Neural crest cell (in vitro differentiated cells): ENCODE measurements around the gene CDKN1C. TPM values are rescaled to one million over a fixed set of nuclear protein-coding genes. Genes with fewer than 3 reads are reported as not detected.

Source experiments
- DNase-seq: peaks from one replicate; pipeline ENCODE4 v3.0.0; 2021; ENCODE audit warnings: low read depth, mixed read lengths, low spot score
- H3K27ac Mint-ChIP-seq: one replicate; pipeline ENCODE4 v1.8.0; 2021; ENCODE audit warnings: mild to moderate bottlenecking, mixed read lengths; ENCODE audit not compliant: unreplicated experiment
- H3K27me3 Mint-ChIP-seq: 2 replicates; pipeline ENCODE4 v1.8.0; 2021; ENCODE audit warnings: low read depth, mild to moderate bottlenecking, mixed read lengths
- H3K36me3 Mint-ChIP-seq: 2 replicates; pipeline ENCODE4 v1.8.0; 2021; ENCODE audit warnings: low read depth, mild to moderate bottlenecking, mixed read lengths
- H3K4me1 Mint-ChIP-seq: 2 replicates; pipeline ENCODE4 v1.8.0; 2021; ENCODE audit warnings: mixed read lengths
- H3K4me3 Mint-ChIP-seq: one replicate; pipeline ENCODE4 v1.8.0; 2021; ENCODE audit warnings: mild to moderate bottlenecking, mixed read lengths
- H3K9me3 Mint-ChIP-seq: 2 replicates; pipeline ENCODE4 v1.8.0; 2021; ENCODE audit warnings: mixed read lengths
- total RNA-seq: library from RNA; stranded (reverse); gene quantifications from 2 replicates; pipeline ENCODE4 v1.2.1, GENCODE V29; 2021
- TF ChIP-seq, protein P1 (sequence below): fragments of 200-600 bp; sonication (generic); conservative IDR thresholded peaks from 2 replicates; pipeline ENCODE4 v1.5.0; 2021; ENCODE audit warnings: antibody characterized with exemption, mild to moderate bottlenecking

The CDKN1C gene
- total RNA-seq, 1 donor from 2014 or later, result 78.3 TPM

DNA sequence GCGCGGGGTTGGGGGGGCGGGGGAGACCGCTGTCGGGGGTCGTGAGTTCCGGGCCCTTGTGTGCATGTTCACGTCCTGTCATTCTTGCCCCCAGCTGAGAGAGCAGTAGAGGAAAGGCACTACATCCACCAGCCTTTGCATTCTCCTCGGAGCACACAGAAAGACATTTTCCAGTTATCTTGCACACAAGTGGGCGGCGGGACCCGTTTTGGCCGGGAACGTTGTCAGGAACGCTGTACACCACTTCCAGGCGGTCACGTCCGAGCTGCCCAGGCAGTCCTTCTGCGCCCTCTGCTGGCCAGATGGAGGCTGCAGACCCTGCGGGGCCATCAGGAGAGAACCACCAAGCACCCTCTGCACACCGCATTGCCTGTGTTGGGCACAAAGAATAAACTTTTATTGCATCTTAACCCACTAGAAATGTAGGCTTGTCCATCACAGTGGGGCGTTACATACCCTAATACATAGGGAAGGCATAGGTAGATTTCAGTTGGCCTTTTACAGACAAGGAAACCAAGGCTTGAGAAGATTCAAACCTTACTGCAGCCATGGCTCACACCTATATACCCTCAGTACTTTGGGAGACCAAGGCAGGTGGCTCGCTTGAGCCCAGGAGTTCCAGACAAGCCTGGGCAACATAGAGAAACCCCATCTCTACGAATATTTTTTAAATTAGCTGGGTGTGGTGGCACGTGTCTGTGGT is 2.8 kb upstream of the CDKN1C start:
- H3K9me3 Mint-ChIP-seq, result no peaks in the 10 kb centered on the region
- TF ChIP-seq, protein P1, sequence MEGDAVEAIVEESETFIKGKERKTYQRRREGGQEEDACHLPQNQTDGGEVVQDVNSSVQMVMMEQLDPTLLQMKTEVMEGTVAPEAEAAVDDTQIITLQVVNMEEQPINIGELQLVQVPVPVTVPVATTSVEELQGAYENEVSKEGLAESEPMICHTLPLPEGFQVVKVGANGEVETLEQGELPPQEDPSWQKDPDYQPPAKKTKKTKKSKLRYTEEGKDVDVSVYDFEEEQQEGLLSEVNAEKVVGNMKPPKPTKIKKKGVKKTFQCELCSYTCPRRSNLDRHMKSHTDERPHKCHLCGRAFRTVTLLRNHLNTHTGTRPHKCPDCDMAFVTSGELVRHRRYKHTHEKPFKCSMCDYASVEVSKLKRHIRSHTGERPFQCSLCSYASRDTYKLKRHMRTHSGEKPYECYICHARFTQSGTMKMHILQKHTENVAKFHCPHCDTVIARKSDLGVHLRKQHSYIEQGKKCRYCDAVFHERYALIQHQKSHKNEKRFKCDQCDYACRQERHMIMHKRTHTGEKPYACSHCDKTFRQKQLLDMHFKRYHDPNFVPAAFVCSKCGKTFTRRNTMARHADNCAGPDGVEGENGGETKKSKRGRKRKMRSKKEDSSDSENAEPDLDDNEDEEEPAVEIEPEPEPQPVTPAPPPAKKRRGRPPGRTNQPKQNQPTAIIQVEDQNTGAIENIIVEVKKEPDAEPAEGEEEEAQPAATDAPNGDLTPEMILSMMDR, result peak; percentile 96
- H3K27ac Mint-ChIP-seq, result no peak overlapping the region
- peak; percentile 99 for DNase-seq
- H3K27me3 Mint-ChIP-seq, result peaks cover 3% of the 10 kb centered on the region
- H3K4me3 Mint-ChIP-seq, result peak overlapping the region; percentile 81
- no peaks in the 10 kb centered on the region for H3K36me3 Mint-ChIP-seq
- H3K4me1 Mint-ChIP-seq, result peaks cover 25% of the 10 kb centered on the region

DNA sequence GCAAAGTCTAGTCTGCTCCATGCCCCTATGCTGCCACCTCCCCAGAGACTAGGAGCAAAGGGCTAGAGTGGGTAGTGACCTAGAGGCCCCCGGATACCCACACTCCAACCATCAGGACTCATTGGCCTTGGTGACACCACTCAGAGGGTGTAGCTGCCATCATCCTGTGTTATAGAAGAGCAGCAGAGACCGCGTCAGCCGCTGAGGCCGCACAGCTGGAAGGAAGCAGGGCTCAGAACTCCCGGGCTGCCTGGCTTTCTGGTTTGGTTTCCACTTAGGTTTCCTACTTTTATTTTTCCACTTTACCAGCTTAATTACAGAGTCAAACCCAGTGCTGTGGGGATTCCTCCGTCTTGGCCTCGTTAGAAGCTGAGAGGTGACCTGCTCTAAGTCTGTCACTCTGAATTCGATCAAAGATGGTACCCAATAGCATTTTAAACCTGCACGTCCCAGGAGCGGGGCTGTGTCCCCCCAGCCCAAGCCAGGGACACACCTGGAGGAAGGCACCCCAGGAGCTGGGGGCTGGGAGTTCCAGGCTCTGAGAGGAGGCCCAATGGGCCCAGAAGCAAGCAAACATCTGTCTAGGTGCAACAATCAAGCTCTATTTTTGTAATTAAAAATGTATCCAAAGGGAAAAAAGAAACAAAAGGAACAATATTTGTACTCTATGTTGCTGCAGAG is 2.1 kb upstream of the CDKN1C start:
- H3K4me1 Mint-ChIP-seq, result peaks cover 31% of the 10 kb centered on the region
- H3K36me3 Mint-ChIP-seq, result no peaks in the 10 kb centered on the region
- peaks cover 10% of the 10 kb centered on the region for H3K27me3 Mint-ChIP-seq
- TF ChIP-seq, protein P1, result no peak
- peak overlapping the region; percentile 81 for H3K4me3 Mint-ChIP-seq
- no peak overlapping the region for H3K27ac Mint-ChIP-seq
- DNase-seq, result no peak
- H3K9me3 Mint-ChIP-seq, result no peaks in the 10 kb centered on the region

DNA sequence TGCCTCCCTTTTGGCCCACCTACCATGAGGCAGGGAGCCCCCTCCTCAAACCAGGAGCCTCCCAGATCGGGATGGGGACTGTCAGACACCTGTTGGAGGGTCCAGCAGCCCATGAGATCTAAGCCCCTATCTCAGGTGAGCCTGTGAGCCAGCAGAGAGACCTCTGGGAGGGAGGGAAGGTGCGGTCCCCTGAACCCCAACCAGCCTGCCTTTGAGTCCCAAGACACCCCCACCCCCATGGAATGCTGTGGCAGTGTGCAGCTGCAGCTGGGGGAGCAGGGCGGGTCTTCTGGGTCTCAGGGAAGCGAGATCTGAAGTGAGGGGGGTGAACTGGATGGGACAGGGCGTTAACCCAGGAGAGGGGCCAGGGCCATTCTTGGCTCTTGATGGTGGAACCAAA is 1.4 kb upstream of the CDKN1C start:
- Mint-ChIP-seq H3K27me3 (peaks cover 12% of the 10 kb centered on the region), H3K4me1 (peaks cover 37% of the 10 kb centered on the region), H3K36me3 (no peaks in the 10 kb centered on the region), H3K4me3 (peak overlapping the region; percentile 81), H3K9me3 (no peaks in the 10 kb centered on the region), H3K27ac (peak overlapping the region; percentile 29)
- TF ChIP-seq, protein P1, result no peak
- no peak for DNase-seq

DNA sequence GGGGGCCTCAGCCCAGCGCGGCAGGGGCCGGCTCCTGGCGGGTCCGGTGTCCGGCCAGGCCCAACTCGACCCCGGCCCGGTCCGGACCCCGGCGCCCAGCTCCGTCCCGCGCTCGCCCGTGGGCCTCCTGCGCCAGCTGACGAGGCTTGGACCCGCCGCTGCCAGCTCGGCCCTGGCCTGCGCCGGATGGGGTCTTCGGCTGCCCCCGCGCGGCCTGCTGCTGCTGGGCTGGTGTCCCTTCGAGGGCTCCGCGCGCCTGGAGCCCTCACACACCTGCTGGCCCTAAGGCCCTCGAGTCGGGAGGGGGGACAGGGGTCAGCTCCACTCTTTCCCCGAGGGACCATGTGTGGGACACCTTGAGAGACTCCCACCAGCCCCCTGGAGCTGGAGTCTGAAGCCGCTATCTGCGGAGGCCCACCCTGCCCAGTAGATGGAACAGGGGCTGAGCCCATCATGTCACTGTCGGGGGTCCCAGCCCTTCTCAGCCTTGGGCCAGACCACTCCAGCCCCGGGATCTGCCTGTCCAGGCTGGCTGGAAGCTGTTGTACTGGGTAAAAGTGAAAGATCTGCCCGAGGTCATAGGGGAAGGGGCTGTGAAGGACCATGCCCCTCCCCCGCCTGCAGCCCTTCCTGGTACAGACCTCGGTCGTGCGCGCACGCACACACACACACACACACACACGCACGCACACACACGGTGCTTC is 768 bp upstream of the CDKN1C start:
- peak; percentile 63 for DNase-seq
- TF ChIP-seq, protein P1, result peak; percentile 37
- Mint-ChIP-seq H3K36me3 (no peaks in the 10 kb centered on the region), H3K4me3 (peak overlapping the region; percentile 76), H3K27ac (peak overlapping the region; percentile 29), H3K27me3 (peaks cover 14% of the 10 kb centered on the region), H3K9me3 (no peaks in the 10 kb centered on the region), H3K4me1 (peaks cover 34% of the 10 kb centered on the region)

DNA sequence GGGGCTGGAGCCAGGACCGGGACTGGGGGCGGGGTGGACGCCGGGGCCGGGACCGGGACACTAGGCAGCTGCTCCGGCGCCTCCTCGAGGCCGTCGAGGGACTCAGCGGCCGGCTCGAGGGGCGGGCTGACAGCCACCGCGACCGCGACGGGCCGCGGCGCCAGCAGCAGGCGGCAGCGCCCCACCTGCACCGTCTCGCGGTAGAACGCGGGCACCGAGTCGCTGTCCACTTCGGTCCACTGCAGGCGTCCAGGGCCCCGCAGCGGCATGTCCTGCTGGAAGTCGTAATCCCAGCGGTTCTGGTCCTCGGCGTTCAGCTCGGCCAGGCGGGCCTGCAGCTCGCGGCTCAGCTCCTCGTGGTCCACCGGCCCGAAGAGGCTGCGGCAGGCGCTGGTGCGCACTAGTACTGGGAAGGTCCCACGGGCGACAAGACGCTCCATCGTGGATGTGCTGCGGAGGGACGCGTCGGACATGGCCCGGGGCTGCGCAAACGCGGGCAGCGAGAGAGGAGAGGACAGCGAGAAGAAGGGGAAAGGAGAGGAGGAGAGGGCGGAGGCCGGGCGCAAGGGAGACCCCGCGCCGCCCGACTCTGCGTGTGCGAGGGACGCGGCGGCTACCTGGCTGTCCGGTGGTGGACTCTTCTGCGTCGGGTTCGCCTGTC is 428 bp downstream of the CDKN1C start:
- Mint-ChIP-seq H3K4me1 (peaks cover 34% of the 10 kb centered on the region), H3K9me3 (no peaks in the 10 kb centered on the region), H3K27me3 (peaks cover 16% of the 10 kb centered on the region), H3K36me3 (no peaks in the 10 kb centered on the region), H3K27ac (peak overlapping the region; percentile 84), H3K4me3 (peak overlapping the region; percentile 92)
- peak; percentile 44 for DNase-seq
- TF ChIP-seq, protein P1, result peak; percentile 42
